IPS DF 6.9 (cell line): ENCODE measurements around the gene RPS6KA5.
"Not testable (repeated sequence)": the region's sequence is repeated elsewhere in the genome, so short reads cannot be mapped to it uniquely, and the experiment has no call there.

ENCODE experiments used
- DNase-seq: peaks from one replicate; pipeline ENCODE4 v3.0.0-alpha.2; 2013; ENCODE audit warnings: low read depth, low spot score
- H3K27ac ChIP-seq: one replicate; pipeline ENCODE4 v1.5.1; 2013; ENCODE audit warnings: low read length, control low read depth
- H3K27me3 ChIP-seq: 2 replicates; pipeline ENCODE4 v1.6.1; 2013; ENCODE audit warnings: mild to moderate bottlenecking, low read length; ENCODE audit not compliant: control insufficient read depth, insufficient read depth
- H3K36me3 ChIP-seq: 2 replicates; pipeline ENCODE4 v1.6.1; 2013; ENCODE audit warnings: low read length; ENCODE audit not compliant: control insufficient read depth, insufficient read depth
- H3K4me1 ChIP-seq: 2 replicates; pipeline ENCODE4 v1.6.1; 2013; ENCODE audit warnings: low read length; ENCODE audit not compliant: control insufficient read depth, insufficient read depth
- H3K4me3 ChIP-seq: 2 replicates; pipeline ENCODE4 v1.5.1; 2013; ENCODE audit warnings: mild to moderate bottlenecking, low read length
- H3K9me3 ChIP-seq: 2 replicates; pipeline ENCODE4 v1.6.1; 2013; ENCODE audit warnings: low read length, inconsistent platforms; ENCODE audit not compliant: control insufficient read depth, insufficient read depth
- WGBS: extraction: QIAGEN DNeasy Blood & Tissue Kit; methylation state at CpG from one replicate; pipeline ENCODE4 v1.1.7; 2013; ENCODE audit warnings: mixed read lengths, missing lambda C conversion rate; ENCODE audit not compliant: insufficient read length, insufficient coverage; 5-methylcytosine and 5-hydroxymethylcytosine counted together

Gene RPS6KA5

DNA sequence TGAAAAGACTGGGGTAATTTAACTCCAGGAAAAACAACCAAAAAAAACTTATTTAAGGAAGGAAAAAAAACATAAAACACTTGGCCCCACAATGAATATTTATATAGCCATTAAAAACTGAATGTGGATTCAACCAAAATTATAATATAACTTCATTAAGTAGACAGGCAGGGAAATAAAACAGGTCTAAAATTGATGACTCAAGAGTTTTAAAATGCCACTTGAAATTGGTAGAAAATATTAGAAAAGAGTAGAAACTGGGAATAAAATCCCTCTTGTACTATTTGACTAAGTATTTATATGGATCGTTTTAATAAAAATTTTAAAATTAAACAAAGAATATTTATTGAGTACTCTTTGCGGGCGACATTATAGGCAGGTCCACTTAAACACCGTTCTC lies 28.8 kb downstream of the RPS6KA5 start:
- Histone ChIP-seq H3K27ac (no peak overlapping the region), H3K36me3 (no peaks in the 10 kb centered on the region), H3K27me3 (no peaks in the 10 kb centered on the region), H3K9me3 (no peaks in the 10 kb centered on the region), H3K4me3 (no peak overlapping the region), H3K4me1 (no peaks in the 10 kb centered on the region)
- no peak for DNase-seq
- WGBS: no CpG with 5 or more reads among the region's 4 CpGs

DNA sequence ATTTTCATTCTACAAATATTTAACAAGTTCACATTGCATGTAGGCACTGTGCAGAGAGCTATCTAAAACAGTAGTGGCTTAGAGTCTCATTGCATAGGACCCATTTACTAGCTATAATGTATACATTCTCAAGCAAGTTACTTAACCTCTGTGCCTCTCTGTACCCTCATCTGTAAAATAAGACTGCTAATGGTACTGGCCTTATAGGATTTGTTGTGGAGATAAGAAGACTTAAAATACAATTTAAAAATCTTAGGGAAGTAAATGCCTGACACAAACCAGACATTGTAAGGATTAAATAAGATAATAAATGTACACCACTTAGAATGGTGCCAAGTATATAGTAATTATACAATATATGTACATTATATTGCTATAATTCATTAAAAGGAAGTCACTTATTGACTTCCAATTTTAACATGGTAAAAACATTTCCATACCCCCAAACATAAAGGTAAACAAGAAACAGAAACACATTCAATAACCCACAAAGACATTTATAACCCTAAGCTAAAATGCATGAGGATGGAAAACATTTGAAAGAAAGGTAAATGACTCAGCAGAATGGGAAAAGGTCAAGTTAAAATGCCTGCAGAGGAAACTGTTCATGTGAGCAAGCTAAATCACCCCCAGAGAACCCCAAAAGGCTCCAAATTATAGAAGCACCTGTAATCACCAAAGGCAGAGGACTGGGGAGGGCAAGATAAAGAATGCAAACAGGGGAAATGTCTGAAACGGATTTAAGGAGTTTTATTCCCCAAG lies 30.8 kb downstream of the RPS6KA5 start:
- Histone ChIP-seq H3K9me3 (no peaks in the 10 kb centered on the region), H3K27ac (no peak overlapping the region), H3K36me3 (no peaks in the 10 kb centered on the region), H3K4me1 (no peaks in the 10 kb centered on the region), H3K4me3 (no peak overlapping the region), H3K27me3 (no peaks in the 10 kb centered on the region)
- DNase-seq: no peak
- no CpG with 5 or more reads among the region's 1 CpG for whole genome bisulfite sequencing

- Histone ChIP-seq H3K9me3 (no peaks in the 10 kb centered on the region), H3K27ac (no peak overlapping the region)
Observed at GRCh38 chr14:91027561-91027960, 32.9 kb downstream of the RPS6KA5 start.

GRCh38 chr14:91022622-91023028 lies 37.8 kb downstream of the RPS6KA5 start:
- H3K36me3 ChIP-seq, H3K27ac ChIP-seq, H3K9me3 ChIP-seq, H3K4me3 ChIP-seq, H3K4me1 ChIP-seq, H3K27me3 ChIP-seq, DNase-seq: not testable (repeated sequence)
- WGBS: no CpG with 5 or more reads among the region's 9 CpGs

More at GRCh38 chr14:91027561-91027960, 32.9 kb downstream of the RPS6KA5 start:
- Histone ChIP-seq H3K4me1 (no peaks in the 10 kb centered on the region), H3K4me3 (no peak overlapping the region), H3K36me3 (no peaks in the 10 kb centered on the region), H3K27me3 (no peaks in the 10 kb centered on the region)
- no peak for DNase-seq

DNA sequence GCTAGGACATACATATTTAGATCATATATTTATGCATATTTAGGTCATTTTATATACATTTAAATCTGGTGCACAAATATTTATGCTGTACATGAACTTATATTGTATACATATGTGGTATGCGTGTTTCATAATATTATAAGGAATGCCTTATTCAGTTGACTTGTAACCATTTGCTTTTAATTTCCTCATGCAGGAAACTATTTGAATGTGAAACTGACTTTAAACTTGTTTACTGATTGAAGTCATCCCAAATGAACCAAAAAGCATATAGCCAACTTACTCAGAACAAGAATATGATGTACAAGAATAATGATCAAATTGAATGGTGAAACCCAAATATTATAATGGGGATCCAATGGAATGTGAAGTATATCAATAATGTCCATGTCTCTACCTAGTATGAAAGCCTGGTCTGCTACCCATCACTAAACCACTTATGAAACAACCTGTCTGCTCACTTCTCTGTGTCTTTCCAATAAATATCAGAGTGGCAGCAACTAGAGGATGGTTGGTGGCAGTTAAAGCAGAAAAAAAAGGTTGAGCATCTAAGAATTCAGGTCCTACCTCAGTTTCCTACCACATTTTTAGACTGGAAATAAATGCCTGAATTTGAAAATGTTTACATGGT lies 38.3 kb downstream of the RPS6KA5 start:
- no peak overlapping the region for H3K27ac ChIP-seq
- no peak overlapping the region for H3K4me3 ChIP-seq
- H3K27me3 ChIP-seq: no peaks in the 10 kb centered on the region
- no CpG with 5 or more reads among the region's 1 CpG for WGBS
- H3K36me3 ChIP-seq: no peaks in the 10 kb centered on the region
- H3K4me1 ChIP-seq: no peaks in the 10 kb centered on the region
- DNase-seq: no peak
- no peaks in the 10 kb centered on the region for H3K9me3 ChIP-seq

DNA sequence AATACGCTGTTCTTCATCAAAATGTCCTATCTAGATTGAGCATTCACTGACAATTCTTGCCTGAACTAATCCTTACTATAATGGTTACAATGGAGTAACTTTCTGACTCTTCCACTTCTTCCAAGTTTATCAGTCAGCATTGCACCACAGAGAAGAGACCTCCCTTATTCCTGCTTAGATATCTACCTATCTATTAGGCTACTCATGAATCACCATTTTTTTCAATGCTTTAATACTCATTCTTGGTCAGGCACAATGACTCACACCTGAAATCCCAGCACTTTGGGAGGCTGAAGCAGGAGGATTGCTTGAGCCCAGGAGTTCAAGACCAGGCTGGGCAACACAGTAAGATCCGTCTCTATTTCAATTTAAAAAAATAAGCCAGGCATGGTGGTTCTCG lies 39.3 kb downstream of the RPS6KA5 start:
- Histone ChIP-seq H3K4me1 (no peaks in the 10 kb centered on the region), H3K9me3 (no peaks in the 10 kb centered on the region), H3K27me3 (no peaks in the 10 kb centered on the region), H3K36me3 (no peaks in the 10 kb centered on the region), H3K27ac (no peak overlapping the region), H3K4me3 (no peak overlapping the region)
- no peak for DNase-seq
- WGBS: no CpG with 5 or more reads among the region's 3 CpGs

DNA sequence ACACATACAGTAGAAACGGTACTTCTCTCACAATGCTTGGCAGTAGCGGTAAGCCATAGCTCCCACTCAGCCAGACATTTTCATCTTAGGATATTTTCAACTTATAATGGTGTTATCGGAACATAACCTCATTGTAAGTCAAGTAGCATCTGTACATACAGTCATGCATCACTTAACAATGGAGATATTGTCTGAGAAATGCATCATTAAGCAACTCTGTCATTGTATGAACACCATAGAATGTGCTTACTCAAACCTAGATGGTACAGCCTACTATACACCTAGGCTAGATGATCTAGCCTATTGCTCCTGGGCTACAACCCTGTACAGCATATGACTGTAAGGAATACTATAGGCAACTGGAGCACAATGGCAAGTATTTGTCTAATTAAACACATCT lies 40.8 kb downstream of the RPS6KA5 start:
- H3K36me3 ChIP-seq: no peaks in the 10 kb centered on the region
- H3K4me1 ChIP-seq: no peaks in the 10 kb centered on the region
- H3K27me3 ChIP-seq: no peaks in the 10 kb centered on the region
- WGBS: no CpG with 5 or more reads among the region's 3 CpGs
- H3K4me3 ChIP-seq: no peak overlapping the region
- no peaks in the 10 kb centered on the region for H3K9me3 ChIP-seq
- H3K27ac ChIP-seq: no peak overlapping the region
- DNase-seq: no peak

- no peak for DNase-seq
- no peaks in the 10 kb centered on the region for H3K36me3 ChIP-seq
- H3K9me3 ChIP-seq: no peaks in the 10 kb centered on the region
- no CpG with 5 or more reads among the region's 5 CpGs for WGBS
- H3K27me3 ChIP-seq: no peaks in the 10 kb centered on the region
- H3K4me1 ChIP-seq: no peaks in the 10 kb centered on the region
- no peak overlapping the region for H3K4me3 ChIP-seq
- H3K27ac ChIP-seq: no peak overlapping the region
Observed at GRCh38 chr14:91018481-91018880, 42.0 kb downstream of the RPS6KA5 start.

- Histone ChIP-seq H3K9me3 (no peaks in the 10 kb centered on the region), H3K27me3 (no peaks in the 10 kb centered on the region), H3K4me3 (no peak overlapping the region), H3K27ac (no peak overlapping the region), H3K36me3 (no peaks in the 10 kb centered on the region), H3K4me1 (no peaks in the 10 kb centered on the region)
- no CpG with 5 or more reads among the region's 3 CpGs for WGBS
- no peak for DNase-seq
Observed at GRCh38 chr14:91016800-91017410, 43.5 kb downstream of the RPS6KA5 start.

GRCh38 chr14:91015435-91015834 lies 45.0 kb downstream of the RPS6KA5 start:
- DNase-seq: no peak
- no peak overlapping the region for H3K4me3 ChIP-seq
- WGBS: no CpG with 5 or more reads among the region's 1 CpG
- no peak overlapping the region for H3K27ac ChIP-seq
- no peaks in the 10 kb centered on the region for H3K4me1 ChIP-seq
- H3K27me3 ChIP-seq: no peaks in the 10 kb centered on the region
- H3K36me3 ChIP-seq: no peaks in the 10 kb centered on the region
- no peaks in the 10 kb centered on the region for H3K9me3 ChIP-seq
